ENCODE results near the gene ZMYM4.

- TF ChIP-seq CTCF (IDR thresholded peaks at IDR 0.05) (no peak), TCF7 (CRISPR knock-in tag; IDR thresholded peaks at IDR 0.05; ENCODE audit: low read depth) (no peak), GABPB1 (CRISPR knock-in tag; IDR thresholded peaks at IDR 0.05) (no peak), ZSCAN18 (CRISPR knock-in tag; IDR thresholded peaks at IDR 0.05) (no peak), CREB1 (CRISPR knock-in tag; IDR thresholded peaks at IDR 0.05) (no peak), ELF4 (CRISPR knock-in tag; IDR thresholded peaks at IDR 0.05; ENCODE audit: low read depth) (no peak), ATF3 (CRISPR knock-in tag; conservative IDR thresholded peaks at IDR 0.05) (no peak), USF1 (CRISPR knock-in tag; IDR thresholded peaks at IDR 0.05) (no peak), NFATC4 (CRISPR knock-in tag; IDR thresholded peaks at IDR 0.05) (no peak), USF2 (CRISPR knock-in tag; IDR thresholded peaks at IDR 0.05) (no peak), JAZF1 (CRISPR knock-in tag; IDR thresholded peaks at IDR 0.05) (no peak), MYBL2 (CRISPR knock-in tag; IDR thresholded peaks at IDR 0.05) (no peak), NR2C2 (CRISPR knock-in tag; IDR thresholded peaks at IDR 0.05) (no peak)
- TF ChIP-seq, protein P1, sequence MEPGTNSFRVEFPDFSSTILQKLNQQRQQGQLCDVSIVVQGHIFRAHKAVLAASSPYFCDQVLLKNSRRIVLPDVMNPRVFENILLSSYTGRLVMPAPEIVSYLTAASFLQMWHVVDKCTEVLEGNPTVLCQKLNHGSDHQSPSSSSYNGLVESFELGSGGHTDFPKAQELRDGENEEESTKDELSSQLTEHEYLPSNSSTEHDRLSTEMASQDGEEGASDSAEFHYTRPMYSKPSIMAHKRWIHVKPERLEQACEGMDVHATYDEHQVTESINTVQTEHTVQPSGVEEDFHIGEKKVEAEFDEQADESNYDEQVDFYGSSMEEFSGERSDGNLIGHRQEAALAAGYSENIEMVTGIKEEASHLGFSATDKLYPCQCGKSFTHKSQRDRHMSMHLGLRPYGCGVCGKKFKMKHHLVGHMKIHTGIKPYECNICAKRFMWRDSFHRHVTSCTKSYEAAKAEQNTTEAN (CRISPR knock-in tag; IDR thresholded peaks at IDR 0.05), result no peak
Observed at GRCh38 chr1:35270836-35271235, 2.3 kb downstream of the ZMYM4 start.

All from WTC11 (cell line).